Activated gamma-delta T cell treated with Interleukin-2 at 50 U/mL for 16 hours (primary cell): ENCODE results near the gene MAP1LC3B.
"Not testable (repeated sequence)": the region's sequence is repeated elsewhere in the genome, so short reads cannot be mapped to it uniquely, and the experiment has no call there.

ENCODE experiments used
- DNase-seq: peaks from one replicate; pipeline ENCODE4 v3.0.0-alpha.2; 2020

The MAP1LC3B gene

GRCh38 chr16:87361916-87362619, 30.1 kb upstream of the MAP1LC3B start:
- DNase-seq = no peak

- DNase-seq = not testable (repeated sequence)
Observed at GRCh38 chr16:87362828-87363559, 29.1 kb upstream of the MAP1LC3B start.

- no peak for DNase-seq
Observed at GRCh38 chr16:87363771-87364455, 28.2 kb upstream of the MAP1LC3B start.

- no peak for DNase-seq
Observed at GRCh38 chr16:87365021-87365713, 27.0 kb upstream of the MAP1LC3B start.

GRCh38 chr16:87366288-87366687, 25.8 kb upstream of the MAP1LC3B start:
- no peak for DNase-seq

- DNase-seq = no peak
Observed at GRCh38 chr16:87366930-87367329, 25.2 kb upstream of the MAP1LC3B start.

GRCh38 chr16:87367529-87367928, 24.6 kb upstream of the MAP1LC3B start:
- DNase-seq = no peak

- no peak for DNase-seq
Observed at GRCh38 chr16:87368029-87368770, 23.9 kb upstream of the MAP1LC3B start.

- DNase-seq = no peak
Observed at GRCh38 chr16:87369117-87369765, 22.9 kb upstream of the MAP1LC3B start.

GRCh38 chr16:87369796-87370719, 22.1 kb upstream of the MAP1LC3B start:
- DNase-seq = no peak

- DNase-seq = no peak
Observed at GRCh38 chr16:87371261-87371866, 20.8 kb upstream of the MAP1LC3B start.

- no peak for DNase-seq
Observed at GRCh38 chr16:87372305-87372704, 19.8 kb upstream of the MAP1LC3B start.

- no peak for DNase-seq
Observed at GRCh38 chr16:87374313-87374712, 17.8 kb upstream of the MAP1LC3B start.

GRCh38 chr16:87375426-87376135, 16.6 kb upstream of the MAP1LC3B start:
- DNase-seq = no peak

- DNase-seq = no peak
Observed at GRCh38 chr16:87376660-87377059, 15.5 kb upstream of the MAP1LC3B start.

GRCh38 chr16:87379312-87379752, 12.8 kb upstream of the MAP1LC3B start:
- DNase-seq = not testable (repeated sequence)

- no peak for DNase-seq
Observed at GRCh38 chr16:87380403-87380802, 11.7 kb upstream of the MAP1LC3B start.

- DNase-seq = no peak
Observed at GRCh38 chr16:87380881-87381280, 11.3 kb upstream of the MAP1LC3B start.

GRCh38 chr16:87382023-87382785, 9.9 kb upstream of the MAP1LC3B start:
- no peak for DNase-seq
